ENCODE measurements around the gene FGF13.

The FGF13 gene

DNA sequence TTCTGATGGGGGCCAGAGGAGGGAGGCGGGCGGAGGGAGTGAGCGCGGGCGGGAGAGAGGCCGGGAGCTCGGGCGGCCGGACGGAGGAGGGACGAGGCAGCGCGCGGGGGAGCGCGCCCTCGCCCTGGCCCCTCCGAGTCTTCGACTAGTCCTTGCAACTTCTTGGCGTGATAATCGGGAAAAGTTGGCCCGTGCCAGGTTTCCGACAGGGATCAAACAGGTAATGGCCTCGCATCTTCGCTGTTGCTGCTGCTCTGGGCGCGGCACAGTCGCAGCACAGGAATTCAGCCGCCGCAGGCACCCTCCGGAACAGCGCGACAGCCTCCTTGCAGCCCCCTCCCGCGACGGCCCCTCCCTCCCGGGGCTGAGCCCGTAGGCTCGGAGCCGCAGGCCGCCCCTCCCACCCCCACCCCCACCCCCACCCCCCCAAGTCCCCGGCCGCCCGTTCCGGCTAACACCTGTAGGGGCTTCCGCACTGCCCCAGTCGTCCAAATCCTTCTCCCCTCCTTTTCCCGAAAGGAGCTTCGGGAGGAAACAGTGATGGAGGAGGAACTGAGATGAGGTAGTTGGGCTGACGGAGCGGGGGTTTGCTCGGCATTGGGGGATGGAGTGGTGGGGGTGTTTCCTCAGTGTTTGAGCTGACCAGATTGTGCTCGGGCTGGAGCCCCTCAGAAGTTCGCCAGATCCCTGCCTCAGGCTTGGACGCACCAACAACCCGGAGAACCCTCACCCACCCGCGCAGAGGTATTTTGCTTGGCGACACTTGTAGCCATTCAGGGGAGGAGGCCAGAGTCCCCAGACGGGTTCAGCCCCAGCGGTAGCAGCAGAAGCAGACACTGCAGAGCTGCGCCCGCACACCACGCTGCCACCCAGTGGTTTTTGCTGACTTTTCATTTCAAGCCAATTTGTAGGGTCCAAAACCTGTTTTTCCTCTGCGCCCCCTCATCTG lies at the start of gene FGF13:
Gene FGF13, minus strand, starts transcription at position 319 of the 949 bp plus-strand sequence. CDS start 714 bp downstream, outside the sequence.
- DNase-seq (ENCODE audit: low read depth in 3 of 3, low spot score in 1 of 3), result no peak

DNA sequence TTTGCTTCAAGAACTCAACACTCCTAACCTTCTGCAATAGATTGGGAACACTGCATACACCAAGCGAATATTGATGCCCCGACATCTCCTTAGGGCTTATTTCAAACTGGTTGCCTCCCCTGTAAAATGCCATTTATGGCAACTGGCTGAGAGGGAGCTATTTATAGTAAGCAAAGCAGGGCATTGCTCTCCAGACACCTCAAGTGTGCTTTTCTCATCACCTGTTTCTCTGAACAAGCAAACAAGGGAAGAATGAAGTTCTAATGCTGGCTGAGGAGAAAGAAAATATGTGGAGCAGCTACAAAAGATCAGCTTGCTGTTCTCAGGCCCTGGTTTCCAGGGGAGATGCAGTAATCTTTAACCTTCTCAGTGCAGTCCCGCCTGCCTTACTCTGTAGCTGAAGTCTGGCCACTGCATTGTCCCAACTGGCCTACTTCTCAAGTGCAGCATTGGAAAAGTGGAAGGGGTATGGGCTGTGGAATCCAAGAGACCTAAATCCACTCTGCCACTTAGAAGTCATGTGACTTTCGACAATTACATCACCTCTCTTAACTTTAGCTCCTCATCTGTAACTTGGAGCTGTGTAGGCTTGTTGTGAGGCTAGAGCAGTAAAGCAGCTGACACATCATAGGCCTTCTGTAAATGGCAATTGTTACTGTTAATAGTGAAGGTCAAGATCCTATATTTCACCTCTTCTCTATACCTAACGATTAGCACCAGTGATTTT lies 47.9 kb upstream of the FGF13 start:
- no peak for DNase-seq (ENCODE audit: low read depth in 3 of 3, low spot score in 1 of 3)

DNA sequence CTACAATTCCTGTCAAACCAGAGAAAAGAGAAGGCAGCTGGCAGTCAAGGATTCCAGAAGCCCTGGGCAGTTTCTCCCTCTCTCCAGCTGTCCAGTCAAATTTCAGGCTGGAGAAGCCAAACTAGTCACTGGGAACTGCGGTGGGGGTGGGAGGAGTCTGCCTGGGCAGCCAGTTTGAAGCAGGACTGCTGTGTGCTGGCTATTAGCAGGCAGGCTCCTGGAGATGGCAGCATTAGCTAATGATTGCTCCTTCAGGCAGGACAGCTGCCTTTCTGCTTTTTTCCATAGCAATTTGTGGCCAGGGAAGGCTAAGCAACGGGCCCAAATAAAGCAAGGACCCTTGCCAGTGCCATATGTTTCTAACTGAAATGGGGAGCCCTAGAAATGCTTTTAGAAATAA lies 44.7 kb upstream of the FGF13 start:
- no peak for DNase-seq (ENCODE audit: low read depth in 3 of 3, low spot score in 1 of 3)

DNA sequence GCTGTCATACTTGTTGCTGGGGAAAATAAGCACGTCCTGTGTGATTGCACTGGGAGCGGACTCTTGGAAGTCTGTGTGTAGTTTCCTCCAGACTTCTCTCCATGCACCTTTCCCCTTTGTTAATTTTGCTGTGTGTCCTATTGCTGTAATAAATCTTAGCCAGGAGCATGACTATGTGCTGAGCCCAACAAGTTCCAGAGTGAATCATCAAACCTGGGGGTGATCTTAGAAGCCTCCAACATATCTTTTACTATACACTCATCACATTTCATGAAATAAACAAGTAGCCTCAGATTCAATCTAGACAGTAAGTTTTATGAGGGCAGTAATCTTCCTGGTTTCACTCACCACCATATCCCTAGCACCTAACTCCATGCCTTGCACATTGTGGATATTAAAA lies 43.3 kb upstream of the FGF13 start:
- no peak for DNase-seq (ENCODE audit: low read depth in 3 of 3, low spot score in 1 of 3)

DNA sequence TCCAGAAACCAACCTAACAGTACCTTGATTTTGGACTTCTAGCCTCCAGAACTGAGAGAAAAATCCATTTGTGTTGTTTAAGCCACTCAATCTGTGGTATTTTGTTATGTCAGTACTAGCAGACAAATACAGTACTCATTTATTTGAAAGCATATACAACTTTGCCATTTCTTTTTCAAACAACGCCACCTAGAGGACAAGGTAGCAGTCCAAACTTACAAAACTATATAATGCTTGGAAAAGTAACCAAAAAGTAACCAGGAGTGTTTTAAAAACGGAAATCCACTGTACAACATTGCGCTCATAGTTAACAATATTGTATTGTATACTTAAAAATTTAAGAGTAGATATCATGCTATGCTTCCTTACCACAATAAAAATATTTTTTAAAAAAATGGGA lies 37.0 kb upstream of the FGF13 start:
- DNase-seq (ENCODE audit: low read depth in 3 of 3, low spot score in 1 of 3), result no peak

DNA sequence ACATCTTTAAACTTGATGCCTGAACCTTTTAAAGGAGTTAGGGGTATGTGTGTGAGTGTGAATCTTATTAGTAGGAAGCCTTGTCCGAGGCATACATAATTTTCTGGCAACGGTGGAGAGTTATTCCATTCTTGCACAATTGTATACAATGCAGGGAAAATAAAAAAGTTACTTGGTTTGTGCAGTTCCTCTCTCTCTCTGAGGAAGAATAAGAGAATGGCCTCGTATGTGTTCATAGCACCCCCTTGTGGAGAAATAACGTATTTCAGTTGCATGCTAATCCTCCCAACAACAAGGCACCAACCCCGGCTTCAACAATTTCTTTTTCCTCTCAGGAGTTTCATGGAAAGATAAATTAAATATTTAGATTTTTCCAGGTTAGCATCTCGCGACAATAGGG lies 33.7 kb upstream of the FGF13 start:
- no peak for DNase-seq (ENCODE audit: low read depth in 3 of 3, low spot score in 1 of 3)

DNA sequence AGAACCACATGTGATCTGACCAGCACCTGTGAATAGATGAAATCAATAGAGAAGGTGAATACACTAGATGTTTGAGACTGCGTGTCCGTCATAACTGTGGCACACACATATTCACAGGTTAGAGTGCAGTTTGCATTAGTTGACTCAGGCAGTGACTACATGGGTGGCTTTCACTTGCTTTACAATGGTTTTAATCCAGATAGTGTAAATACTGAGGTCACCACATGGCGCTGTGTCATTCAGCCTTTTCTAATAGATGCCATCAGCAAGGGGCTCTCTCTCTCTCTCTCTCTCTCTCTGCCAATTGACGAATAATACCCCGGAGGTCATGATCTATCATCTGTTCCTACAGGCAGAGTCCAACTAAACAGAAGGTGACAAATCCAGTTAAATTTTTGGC lies 30.7 kb upstream of the FGF13 start:
- DNase-seq (ENCODE audit: low read depth in 3 of 3, low spot score in 1 of 3), result no peak

DNA sequence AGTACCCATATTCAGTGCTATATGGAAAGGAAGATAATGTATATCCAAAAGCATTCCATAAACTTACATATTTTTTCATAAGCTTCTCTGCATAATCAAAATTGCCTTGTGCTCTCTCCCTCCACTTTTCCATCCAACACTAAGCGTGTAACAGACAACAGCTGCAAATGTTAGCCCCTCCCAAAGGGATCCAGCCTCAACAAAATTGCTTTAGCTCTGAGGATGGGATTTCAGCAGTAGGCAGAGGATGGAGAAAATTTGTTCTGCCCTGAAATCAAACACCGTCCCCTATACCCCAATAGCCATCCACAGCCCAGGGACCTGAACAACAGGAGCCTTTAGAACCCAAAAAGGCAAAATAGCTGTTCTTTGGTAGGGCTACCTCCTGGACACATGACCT lies 28.8 kb upstream of the FGF13 start:
- DNase-seq (ENCODE audit: low read depth in 3 of 3, low spot score in 1 of 3), result no peak

DNA sequence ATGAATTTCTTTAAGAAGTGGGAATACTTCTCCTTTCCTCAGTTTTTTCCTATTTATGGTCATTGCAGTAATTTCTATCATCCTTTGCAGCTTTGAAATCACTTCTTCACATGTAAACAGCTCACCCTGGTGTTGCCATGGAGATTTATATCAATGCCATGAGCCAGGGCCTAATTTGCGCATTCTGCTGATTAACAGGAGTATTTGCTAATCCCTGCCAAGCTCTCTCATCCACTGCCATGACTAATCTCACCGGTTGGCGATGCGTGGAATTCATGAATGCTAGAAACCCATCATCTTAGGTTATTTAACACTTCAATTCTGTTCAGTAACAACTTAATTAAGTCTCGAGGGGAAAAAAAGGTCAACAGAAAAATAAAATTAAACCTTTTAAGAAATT lies 11.8 kb upstream of the FGF13 start:
- DNase-seq (ENCODE audit: low read depth in 3 of 3, low spot score in 1 of 3), result no peak

DNA sequence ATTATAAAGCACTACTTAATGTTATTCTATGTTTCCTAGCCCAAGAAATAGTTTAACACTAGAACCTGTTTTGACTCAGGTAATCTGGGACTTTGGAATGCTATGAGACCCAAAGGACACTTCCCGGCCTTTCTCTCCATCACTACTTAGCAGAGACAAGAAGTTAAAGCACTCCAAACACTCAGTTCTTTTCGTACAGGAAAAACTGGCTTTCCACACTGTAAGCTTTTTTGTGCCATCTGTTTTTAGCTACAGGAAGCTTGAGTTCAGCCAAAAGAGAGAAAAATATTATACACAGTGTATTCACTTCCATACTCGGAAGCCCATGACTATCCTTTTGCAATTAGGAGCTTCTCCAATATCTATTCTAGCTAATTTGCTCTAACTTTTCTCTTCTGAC lies 7.9 kb upstream of the FGF13 start:
- no peak for DNase-seq (ENCODE audit: low read depth in 3 of 3, low spot score in 1 of 3)

DNA sequence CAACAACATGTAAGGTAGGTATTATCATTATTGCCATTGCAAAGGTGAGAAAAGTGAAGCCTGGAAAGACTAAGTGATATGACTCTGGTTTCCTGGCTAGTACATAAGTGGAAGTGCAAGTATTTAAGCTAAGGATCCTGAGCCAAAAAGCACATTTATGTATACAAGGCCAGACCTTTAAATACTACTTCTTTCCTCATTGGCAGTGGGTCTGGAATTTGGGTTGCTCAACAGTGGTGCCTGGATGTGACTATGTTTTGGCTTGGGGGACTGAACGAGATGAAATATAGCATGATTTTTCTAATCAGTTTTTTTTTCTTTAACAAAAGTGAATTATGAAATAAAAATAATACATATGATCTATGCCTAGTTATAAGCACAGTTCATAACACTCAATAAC lies 7.4 kb upstream of the FGF13 start:
- DNase-seq (ENCODE audit: low read depth in 3 of 3, low spot score in 1 of 3), result no peak

DNA sequence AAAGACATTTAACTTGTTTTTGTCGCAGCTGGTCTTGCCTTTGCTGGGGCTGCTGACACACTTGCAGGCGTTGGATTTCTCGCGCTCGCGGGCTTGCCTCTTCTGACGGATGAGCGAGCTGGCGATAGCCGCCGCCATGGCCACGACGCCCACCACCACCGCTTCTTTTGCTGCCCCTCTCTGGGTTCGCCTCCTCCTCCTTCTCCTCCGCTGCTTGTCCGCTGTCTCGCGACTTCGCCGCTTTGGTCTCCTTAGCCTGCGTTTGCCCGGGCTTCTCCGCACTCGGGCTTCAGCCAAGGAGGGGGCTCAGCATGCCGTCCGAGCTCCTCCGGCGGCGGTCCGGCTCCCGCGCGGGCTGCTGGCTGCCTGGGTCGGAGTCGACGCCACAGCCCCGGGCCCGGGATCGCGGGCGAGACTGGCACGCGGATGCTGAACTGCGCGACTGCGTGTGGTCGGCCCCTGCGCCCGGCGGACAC lies 613 bp downstream of the FGF13 start:
- no peak for DNase-seq (ENCODE audit: low read depth in 3 of 3, low spot score in 1 of 3)

DNA sequence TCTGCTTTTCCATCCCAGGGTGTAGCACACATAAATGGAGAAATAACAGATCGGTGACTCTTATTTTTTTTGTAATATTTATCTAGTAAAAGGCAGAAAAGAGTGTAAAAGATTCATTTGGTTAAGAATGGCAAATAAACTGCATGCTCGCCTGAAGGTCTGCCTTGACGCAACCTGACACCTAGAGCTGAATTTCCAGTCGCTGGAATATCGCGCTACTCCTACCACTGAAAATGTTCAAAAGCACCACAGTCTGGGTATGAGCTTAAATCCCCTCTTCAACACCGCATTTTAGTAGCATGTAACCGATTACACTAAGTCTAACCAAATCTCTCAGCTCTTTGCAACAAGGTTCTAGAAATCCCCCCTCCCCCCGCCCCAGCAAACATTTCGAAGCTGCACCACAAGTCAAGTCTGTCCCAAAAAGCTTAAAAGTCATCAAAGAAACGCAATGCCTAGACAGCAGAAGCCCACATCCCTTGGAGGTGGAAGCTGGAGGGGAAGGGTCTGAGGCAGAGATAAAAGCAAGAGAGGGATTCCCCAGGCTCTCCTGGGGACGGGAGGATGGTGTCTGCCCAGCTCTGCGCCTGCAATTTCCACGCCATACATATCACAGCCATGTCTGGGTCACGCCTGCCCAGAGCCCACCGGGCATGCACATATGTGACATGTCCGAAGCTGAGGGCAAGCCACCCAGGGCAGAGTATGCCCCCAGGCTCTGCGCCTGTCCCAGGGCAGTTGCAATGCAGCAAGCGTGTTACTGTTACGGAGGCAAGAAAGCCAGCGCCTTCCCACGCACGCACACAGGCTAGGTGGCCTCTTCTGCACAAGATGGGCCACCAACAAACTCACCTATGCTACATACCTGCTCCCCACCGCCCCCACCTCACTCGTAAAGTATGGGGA lies 1.4 kb downstream of the FGF13 start:
- DNase-seq (ENCODE audit: low read depth in 3 of 3, low spot score in 1 of 3), result no peak

DNA sequence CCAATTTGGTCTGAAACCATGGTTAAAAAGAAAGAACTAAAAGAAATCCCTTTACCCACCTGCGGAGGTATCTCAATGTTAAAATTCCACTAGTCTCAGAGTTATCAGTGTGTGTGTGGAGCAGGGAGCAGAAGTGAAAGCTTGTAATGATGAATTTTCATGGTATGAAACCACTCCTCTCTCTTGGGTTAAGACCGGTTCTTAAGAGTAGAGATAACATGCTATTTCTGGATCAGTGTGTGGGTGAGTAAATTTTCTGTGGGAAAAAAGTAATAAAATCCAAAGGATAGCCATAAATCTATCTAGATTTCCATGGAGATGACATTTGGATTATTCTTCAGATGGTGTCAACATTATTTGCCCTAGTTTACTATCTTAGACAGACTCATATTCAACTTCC lies 3.2 kb downstream of the FGF13 start:
- no peak for DNase-seq (ENCODE audit: low read depth in 3 of 3, low spot score in 1 of 3)

DNA sequence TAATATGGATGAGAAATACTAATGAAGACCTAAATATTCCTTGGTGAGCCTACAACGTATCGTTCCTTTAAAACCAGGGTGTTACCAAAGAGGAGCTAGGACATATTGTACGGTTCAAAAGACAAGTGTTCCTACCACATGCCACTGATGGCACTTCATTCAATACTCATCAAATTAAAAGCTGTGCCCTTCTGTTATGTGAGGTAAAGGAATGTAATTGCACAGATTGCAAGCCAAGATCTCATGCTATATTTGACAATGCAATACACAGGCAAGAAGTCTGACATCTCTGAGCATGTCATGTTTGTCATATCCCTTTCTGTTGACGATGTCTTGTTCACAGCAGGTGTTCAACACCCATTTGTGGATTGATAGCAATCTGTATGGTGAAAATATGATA lies 6.9 kb downstream of the FGF13 start:
- DNase-seq (ENCODE audit: low read depth in 3 of 3, low spot score in 1 of 3), result no peak

DNA sequence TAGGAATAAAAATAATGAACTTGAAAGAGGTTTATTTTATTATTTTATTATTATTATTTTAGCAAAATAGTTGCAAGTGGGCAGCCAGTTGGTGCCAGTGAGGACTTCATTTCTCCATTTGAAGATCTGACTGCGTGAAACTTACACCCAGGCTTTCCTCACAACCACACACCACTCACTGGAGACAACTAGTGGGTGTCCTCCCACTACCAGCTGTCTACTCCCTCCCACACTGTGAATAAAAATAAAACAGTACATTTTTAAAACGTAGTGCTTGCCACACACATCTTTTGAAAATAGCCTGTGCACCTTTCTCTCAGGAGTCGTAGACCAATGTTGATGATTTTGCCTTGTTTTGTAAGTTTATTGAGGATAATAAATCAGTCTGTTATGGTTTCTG lies 7.4 kb downstream of the FGF13 start:
- DNase-seq (ENCODE audit: low read depth in 3 of 3, low spot score in 1 of 3), result no peak

DNA sequence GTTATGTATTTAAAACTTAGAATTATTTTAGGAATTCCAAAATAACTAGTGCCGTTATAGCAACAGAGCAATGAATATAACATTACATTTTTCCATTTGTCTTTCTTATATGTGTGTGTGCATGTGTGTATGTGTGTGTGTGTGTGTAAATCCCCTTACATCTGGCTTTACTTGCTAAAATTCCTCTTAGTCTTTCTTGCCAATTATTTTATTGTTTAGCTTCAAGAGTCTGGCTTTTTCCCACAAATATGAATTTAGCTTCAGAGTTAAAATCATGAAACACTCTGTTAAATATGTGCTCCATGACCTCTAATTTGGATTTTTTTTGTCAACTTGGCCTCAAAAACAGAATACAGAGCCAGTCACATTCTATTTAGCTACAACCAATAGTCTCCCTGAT lies 18.9 kb downstream of the FGF13 start:
- no peak for DNase-seq (ENCODE audit: low read depth in 3 of 3, low spot score in 1 of 3)

DNA sequence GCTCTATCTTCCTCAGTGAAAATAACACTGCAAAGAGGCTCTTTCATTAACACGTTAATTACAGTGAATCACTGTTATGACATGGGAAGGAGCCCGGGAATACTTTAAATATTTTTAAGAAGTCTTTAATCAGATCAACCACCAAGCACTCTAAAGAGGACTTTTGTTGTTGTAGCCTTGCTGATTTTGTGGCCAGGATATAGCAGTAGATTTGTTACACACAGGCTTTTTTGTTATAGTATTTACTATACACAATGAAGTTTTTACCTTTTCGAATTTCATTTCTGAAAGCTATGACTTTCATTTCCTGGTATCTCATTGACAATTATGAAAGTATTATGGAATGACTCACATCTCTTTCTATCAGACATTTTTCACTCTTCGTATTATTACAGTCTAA lies 20.3 kb downstream of the FGF13 start:
- no peak for DNase-seq (ENCODE audit: low read depth in 3 of 3, low spot score in 1 of 3)

DNA sequence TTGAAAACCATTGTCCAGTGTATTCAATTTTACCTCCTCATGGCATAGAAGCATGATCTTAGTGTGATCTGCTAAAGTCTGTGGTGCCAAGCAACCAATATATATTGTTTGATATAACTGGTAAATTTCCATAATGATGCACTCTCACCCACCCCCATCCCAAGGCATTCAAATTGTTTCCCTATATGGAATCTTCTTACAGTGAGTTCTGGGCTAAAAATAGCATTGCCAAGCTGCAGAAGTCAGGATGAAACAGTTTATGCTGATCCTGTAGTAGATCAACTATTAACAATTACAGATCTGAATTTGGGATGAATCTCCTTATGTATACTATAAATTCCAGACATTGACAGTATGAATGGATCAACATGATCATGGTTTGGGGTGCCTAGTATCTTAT lies 20.9 kb downstream of the FGF13 start:
- no peak for DNase-seq (ENCODE audit: low read depth in 3 of 3, low spot score in 1 of 3)

DNA sequence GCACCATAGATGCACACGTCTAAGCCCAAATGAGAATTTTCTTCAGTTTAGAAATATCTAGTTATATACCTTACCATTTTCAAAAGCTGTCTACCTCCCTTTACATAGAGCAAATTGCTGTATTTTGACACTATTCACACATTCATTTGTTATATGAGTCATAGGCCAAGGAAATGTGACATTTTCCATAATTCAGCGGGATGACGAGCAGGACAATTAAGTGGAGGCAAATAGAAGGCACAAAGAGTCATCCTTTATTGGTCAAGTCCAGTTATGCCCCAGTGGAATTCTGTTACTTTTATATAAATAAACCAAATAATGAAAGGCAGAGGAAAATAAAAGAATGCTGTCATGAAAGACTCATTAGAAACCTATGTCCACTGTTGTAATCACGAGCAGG lies 27.9 kb downstream of the FGF13 start:
- no peak for DNase-seq (ENCODE audit: low read depth in 3 of 3, low spot score in 1 of 3)

DNA sequence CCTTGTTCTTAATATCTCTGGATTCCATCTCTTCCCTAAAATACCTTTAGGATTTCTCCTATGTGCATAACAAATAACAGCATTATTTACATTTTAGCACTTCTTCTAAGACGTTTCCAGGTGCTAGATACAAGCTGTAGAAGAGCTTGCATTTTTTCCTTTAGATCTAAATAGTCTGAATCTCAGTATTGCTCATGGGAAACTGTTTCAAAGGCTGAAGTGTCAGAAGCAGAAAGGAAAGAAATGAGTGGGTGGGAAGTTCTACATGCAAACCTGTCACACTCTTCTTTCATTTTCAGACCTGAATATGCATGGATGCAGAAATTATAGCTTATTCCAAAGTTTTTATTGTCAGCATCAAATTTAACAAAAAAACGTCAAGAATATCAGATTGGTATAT lies 41.8 kb downstream of the FGF13 start:
- no peak for DNase-seq (ENCODE audit: low read depth in 3 of 3, low spot score in 1 of 3)
